GM21390 (cell line): Measurements from ENCODE around the gene FTCDNL1.

Source experiments
- ATAC-seq: cut with Tn5 transposase; IDR thresholded peaks from one replicate; pipeline ENCODE4 v1.9.1; 2021; ENCODE audit not compliant: unreplicated experiment

The FTCDNL1 gene

DNA sequence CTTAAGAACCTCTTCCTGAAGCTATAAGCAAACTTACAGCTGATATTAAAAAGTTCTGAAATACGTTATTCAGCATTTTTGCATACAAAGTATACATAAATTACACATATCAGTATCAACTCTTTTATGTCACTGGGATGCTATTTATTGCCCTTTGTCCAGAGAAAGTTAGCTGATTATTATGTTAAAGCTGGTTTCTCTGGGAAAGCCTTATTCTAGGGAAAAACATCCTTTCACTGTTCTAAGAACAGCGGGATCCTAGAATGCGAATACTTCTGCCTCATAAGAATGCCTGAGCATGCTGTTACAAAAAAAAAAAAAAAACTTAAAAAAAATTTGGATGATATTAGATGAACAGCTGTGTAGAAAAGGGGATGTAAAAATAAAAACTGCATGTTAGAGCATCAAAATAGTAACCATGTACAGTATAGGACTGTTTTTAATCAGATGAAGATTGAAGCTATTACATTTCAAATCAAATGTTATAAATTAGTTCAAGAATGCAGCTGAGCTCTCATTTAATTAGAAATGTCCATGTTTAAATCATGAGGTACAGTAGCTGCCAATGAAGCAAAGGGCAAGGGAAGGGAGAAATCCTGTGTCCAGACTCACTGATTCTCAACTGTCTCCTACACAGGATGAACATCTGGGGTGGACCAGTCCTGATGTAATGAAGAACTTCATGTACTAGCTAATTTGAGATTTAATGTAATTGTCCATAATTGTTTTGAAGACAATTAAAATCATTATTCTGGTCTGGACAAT is 8.2 kb downstream of the FTCDNL1 start:
- ATAC-seq, result no peak

DNA sequence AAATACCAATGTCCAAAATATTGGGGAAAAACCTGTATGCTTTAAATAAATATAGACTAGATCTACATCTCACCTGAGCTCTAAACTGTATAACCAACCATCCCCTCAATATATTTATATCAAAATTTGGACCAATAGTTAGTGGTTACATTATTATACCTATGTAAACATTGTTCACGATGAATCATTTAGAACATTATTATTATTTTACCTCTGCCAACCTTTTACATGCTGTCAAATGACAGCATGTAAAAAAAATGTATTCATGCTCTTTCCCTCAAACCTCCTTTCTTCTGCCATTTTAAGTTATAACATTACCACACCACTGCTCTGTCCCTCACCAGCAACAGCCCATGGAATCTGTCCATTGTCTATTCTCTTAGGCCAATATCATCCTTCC is 9.6 kb downstream of the FTCDNL1 start:
- no peak for ATAC-seq

DNA sequence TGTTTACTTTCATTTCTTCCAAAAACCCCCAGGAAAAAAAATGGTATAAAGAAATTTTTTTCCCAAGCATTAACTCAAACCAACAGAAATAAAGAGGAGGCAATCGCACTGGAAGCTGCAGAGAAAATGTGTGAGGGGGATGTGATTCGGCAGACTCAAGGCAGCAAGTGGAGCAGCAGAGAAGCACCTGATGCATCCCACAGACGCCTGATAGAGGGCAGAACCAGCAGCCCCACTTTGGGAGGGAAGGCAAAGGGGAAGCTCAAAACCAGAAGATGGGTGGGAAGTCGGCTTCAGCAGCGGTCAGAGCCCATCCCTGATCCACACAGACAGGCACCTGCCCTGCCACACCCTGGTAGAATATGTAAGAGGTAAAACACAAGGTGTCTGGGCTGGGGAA is 12.6 kb downstream of the FTCDNL1 start:
- ATAC-seq, result no peak

DNA sequence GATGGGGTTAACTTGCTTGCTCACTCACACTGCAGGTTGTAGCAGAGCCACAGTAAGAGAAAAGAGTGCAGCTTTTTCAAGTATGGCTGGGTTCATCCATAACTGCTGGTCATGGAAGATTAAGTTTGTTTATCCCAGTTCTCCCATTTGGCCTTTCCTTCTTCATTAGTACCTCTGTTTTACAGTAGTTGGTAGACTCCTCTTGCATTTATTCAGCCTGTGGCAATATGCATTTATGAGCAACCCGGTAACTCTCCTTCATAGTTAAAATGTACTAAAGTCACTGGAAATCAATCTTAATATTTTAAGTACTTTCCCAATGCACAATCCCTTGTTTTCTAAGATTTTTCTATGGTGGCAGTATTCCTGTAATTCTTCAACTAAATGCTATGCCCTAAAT is 14.0 kb downstream of the FTCDNL1 start:
- ATAC-seq, result no peak

DNA sequence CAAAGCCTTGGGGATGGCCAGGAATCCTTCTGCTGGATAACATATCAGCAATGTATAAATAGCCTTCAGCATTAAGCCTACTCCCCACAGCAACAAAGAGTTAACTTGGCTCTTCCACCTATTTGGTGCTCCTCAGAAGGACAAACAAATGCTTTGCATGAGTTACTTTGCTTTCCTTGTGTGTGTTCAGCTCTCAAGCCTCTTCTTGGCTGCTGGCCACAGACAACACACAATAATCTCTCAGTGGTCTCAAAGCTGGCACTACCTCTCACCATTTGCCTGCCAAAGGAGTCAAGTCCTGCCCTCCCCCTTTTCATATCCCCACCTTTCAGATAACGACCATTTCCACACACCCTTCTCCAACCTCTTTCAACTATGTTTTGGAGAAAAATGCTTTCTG is 17.5 kb downstream of the FTCDNL1 start:
- no peak for ATAC-seq

DNA sequence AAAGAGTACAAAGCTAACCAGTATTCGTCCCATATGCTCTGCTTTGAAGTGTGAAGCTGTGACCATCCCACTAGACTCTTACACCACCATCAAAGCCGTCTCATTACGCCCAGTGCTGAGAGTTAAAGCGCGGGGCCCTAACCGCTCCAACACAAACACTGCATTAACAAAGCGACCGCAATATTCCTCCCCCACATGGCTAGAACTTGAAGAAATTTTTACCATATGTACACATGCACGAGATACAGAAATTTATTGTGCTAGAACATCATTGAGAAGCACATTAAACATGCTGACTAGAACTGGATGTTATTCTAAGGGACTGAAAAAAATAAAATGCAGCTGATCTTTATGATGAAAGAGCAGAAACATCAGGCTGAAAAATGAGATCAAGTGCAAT is 20.5 kb downstream of the FTCDNL1 start:
- ATAC-seq, result no peak

DNA sequence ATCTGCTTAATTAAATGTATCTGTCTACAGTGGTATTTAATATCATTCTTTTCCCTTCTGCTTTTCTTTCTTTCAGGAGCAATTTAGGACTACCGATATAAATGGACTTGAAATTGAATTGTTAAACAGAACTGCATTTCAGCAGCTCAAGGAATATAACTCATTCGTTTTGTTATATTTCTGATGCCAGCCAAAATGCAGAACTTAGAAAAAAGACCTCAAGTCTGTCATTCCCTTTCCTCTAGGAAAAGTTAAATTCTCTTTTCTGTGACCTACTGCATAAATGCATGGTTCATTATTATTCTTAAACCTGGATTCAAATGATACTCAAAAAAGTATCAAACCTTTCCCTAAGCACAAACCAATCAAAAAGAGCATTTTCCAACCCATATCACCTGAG is 21.4 kb downstream of the FTCDNL1 start:
- no peak for ATAC-seq

DNA sequence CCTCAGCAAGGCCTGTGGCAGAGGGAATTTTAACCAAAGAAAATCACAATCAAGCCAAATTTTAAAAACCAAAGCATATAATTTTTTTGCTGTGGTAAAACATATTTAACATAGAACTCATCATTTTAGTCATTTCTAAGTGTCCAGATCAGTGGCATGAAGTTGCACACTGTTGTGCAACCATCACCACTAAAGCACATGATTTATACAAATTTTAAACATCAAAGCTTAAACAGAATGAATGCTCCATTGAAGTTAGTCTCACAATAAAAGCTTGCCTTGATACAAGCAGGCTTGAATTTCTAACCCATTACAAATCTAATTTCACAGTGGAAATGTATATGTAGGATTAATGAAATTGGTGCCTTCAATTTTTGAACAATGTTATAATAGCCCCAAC is 31.2 kb downstream of the FTCDNL1 start:
- no peak for ATAC-seq

DNA sequence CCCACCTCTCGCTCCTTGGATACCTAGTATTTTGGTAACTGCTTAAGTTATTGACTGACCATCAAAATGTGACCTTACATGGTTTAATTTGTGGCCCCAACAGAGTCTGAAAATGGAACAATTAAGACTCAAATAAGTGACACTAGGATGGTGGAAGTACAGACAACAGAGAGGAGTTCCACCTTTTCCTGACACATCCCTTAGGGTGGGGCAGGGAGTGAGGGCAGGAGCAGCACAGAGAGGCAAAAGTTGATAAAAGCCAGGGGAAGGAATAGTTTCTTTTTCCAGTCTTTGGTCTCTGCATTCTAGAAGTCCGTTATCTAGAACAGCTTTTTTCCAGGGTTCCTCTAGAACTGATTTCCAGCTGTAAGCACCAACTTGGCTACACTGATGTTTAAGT is 32.2 kb downstream of the FTCDNL1 start:
- no peak for ATAC-seq

DNA sequence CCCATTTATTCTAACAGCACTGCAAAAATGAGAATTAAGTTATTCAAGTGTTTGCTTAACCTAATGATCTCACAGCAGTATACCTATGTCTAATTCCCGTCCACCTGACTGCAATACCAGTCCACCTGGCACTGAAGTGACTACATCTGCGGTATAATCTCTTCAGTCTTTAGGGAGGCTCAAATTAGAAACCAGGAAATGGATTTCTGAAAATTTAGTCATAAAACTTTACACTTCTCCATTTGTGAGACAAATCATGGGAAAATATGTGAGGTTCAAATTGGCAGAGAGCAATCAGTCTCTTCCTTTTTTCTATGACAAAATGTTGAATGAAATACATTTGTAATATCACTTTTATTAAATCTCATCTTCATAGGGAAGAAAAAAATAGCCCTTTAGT is 33.0 kb downstream of the FTCDNL1 start:
- no peak for ATAC-seq

DNA sequence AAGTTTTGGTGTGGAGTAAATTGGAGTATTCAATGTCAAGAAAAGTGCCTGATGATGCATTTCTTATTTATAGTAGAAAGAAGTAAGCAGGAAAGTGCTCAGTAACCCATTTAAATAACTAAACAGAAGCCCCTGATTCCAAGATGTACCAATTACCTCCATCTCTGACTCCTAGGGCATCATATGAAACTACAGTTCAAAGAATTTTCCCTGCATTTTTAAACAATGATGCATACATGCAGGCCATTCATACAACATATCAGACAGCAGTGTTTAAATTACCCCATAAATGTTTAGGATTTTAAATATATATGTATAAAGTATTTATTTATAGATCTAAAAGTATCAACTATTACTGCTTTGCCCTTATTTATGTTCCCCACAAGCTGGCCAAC is 36.2 kb downstream of the FTCDNL1 start:
- ATAC-seq, result no peak

DNA sequence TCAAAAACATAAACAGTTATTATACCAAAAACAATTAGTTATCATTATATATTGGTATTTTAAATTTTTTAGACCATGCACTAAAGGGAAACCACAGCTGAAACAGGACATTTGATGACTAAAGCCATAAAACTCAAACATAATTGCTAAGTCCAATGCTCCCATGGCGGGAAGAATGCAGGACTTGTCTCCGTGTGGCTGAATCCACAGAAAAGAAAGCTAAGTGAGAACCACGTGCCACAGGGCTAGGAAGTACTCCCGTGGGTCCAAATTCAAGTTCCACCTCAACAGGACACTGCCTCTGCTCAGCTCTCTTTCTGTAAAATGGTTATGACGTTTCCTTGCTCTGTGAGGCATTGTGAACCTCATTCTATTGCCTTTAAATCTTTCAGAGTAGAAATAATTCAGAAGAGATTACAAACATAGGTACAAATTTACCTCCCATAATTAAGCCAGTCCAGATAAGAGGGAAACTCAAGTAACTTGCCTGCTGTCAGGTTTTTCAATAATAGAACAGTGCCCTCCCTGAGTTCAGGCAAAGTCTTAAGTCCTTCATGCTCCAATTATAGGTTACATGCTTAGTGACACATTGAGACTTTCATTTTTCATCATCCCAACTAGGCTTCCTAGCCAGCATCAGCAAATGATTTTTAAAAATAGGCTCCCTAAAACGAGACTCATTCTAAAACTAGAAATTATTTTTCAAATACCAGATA is 36.7 kb downstream of the FTCDNL1 start:
- no peak for ATAC-seq

DNA sequence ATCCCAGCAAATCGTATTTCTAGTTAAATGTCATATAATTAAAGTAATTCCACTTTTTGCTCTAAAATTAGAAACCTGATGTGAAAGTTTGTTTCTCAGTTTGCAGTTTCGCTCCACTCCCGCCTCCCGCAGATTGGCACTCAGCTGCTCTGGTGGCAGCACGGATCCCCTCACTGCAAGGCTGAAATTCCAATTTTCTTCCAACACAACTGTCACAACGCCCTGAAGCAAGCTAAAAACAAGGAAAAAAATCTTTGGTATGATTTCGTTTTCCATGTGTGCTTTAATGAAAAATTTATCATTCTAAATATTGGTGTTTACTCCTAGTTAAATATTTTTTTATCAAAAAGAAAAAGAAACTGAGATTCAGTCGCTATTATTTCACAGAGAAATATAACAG is 38.5 kb downstream of the FTCDNL1 start:
- no peak for ATAC-seq

DNA sequence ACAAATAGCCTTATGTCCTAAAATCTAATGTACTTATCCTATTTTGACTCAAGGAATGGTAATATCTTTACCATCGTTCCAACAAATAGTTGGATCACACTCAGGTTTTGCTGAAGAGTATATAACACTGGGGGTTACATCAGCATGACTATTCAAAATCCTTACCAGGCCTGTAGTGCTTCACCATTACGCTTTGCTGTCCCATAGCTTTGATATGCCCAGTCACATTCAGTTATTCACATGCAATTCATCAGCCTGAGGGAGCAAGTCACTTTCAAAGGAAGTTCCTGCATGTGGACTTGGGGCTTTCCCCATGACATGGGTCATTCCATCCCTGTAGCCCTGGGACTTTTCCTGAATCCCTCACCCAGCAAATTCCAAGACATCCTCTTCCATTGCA is 39.6 kb downstream of the FTCDNL1 start:
- ATAC-seq, result no peak

DNA sequence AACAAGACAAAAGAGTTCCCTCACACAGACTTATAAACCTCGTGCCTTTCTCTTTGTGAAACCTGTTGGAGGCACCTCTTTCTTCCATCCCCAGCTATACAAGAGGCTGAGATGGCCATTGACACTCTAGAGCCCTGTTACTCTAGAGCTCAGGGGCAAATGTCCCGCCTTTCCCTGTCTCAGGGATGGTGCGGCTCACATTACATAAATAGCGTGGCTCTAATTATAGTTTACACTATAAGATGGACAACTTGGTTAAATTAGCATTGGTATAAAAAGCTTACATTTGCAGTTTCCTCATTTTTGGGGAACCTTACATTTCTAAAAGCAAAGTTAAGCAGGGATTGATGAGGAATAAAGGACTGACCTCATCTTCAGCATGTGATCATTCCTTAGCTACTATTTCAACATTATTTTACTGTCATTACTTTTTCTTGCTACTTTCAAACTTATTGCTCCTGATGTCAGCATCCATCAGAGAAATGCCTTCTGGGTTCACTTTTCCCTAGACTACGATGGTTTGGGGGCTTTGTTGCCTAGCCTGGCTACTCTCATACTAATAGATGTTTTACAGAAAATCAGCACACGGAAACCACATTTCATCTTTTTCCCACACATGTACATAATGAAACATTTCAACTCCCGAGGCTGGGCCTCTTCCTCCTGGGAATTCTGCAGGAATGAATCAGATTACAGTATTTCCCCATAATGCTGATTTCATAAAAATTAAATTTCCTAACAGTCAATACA is 40.4 kb downstream of the FTCDNL1 start:
- ATAC-seq, result no peak

DNA sequence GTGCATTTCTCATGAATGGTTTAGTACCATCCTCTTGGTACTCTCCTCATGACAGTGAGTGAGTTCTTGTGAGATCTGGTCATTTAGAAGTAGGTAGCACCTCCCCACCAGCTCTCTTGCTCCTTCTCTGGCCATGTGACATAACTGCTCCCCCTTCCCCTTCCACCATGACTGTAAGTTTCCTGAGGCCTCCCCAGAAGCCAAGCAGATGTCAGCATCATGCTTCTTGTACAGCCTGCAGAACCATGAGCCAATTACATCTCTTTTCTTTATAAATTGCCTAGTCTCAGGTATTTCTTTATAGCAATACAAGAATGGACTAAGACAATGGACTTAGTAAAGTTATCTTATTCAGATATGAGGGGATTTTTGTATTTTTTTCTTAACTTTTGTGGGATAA is 43.0 kb downstream of the FTCDNL1 start:
- ATAC-seq, result no peak

DNA sequence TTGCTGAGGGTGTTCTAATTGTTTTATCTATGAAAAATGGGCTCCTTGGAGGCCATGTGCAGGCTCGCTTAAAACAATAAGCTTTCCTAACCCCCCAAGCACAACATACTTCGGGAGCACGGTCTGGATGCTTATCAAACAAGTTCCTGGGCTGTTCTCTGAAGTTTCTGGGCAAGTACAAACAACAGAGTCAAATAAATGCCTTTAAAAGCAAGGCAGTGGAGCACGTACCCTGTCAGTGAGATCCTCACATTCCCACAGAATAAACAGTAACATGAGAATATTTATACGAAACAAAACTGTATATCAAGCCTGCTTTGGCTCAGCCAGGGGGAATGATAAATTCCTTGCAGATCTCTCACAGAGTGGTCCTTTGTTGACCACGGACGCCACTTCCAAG is 44.8 kb downstream of the FTCDNL1 start:
- ATAC-seq, result no peak

DNA sequence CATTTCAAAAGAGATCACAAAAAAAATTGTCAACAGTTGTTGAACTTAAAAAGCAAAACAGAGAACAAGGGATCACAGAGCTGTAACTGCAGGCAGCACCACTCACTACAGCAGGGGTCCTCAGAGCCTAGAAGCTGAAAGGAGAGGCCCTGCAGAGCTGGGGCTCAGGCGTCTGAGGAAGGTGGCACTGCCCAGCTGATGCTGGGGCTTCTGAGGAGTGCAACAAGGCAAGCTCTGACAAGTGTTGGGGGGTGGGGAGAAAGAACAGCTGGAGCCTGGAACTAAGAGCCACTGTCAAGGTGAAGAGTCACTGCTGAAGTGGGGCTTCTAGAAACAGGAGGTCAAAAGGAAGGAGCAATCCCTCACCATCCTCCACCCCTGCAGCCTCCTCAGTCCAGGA is 46.2 kb downstream of the FTCDNL1 start:
- ATAC-seq, result no peak

DNA sequence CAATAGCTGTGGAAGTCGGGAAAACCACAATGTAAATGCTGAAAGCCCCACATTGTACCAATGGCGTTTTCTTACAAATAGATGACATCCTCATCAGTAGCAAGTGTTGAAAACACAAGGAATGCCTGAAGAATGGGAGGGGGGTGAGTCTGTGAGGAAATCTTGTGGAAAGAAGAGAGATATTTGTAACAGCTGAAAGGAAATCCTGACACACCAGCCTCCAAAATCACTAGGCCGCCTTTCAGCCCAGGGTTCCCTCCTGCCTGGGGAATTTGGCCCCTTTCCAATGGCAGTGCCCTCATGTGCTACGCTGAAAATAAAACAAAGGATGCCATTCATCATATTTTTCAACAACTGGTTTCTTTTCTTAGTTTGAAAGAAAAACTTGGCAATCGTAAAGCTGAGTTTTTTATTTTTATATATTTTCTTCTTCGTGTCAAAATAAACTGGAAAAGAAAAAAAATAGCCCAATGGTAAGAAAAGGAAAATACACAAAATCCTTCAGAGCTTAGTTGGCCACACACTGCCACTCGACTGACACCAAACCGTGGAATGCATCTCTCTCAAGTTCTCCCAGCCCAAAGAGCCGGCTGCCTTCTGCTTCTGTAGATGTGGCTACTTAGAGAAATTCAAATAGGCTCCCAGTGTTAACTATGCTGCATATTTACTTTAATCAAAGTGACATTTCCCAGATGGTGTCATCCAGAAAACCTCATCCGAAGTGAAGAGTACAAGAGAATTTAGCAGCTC is 52.0 kb downstream of the FTCDNL1 start:
- no peak for ATAC-seq

DNA sequence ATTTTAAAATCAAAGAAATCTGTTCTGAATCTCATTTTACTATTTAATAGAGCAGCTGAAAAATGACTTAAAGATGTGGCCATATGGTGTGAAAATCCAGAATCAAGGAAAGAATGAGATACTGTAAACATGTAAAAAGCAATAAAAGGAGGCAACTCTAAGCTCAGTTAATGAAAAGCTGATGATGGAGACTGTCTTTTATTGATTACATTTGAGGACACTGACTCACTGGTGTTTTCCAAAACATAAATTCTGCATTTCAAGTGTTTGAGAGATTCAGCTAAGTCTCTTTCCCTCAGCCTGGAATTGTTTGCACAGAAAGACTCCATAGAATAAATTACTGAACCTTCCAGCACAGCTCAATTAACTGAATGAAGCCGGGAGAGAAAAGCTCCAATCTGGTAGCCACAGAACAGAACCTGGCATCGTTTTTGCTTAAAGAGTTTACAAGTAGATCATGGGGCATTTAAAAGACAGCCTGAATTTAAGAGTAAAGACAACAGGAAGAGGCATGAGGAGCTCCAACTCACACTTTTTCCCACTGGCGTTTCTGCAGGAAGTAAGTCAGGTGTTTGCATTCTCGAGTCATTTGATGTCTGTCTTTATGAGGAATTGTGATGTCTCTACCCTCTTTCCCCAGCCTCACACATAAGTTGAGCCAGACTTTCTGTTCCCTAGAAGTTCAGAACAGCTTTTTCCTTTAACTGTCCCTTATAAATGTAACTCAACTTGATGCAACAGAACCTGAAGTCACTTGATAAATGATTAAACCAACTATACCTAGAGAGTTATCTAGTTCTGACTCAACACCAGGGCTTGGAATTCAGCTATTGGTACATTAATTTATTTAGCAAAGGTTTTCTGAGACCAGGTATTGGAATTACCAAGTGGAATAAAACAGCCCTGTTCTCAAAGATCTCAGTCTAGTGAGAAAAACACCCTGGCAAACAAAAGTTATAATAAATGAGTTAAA is 53.3 kb downstream of the FTCDNL1 start:
- no peak for ATAC-seq
